ENCODE measurements around the gene JADE3. TPM values are rescaled to one million over a fixed set of nuclear protein-coding genes. Genes with fewer than 3 reads are reported as not detected.

Gene JADE3
- total RNA-seq, 1 donor from 2014 or later = 12.4 TPM

- Mint-ChIP-seq H3K4me3 (ENCODE audit: unreplicated experiment) (no peak overlapping the region), H3K36me3 (ENCODE audit: low read depth, unreplicated experiment) (peaks cover 4% of the 10 kb centered on the region), H3K9me3 (ENCODE audit: unreplicated experiment) (no peaks in the 10 kb centered on the region), H3K27ac (ENCODE audit: unreplicated experiment) (no peak overlapping the region), H3K27me3 (ENCODE audit: low read depth, unreplicated experiment) (no peaks in the 10 kb centered on the region), H3K4me1 (ENCODE audit: low read depth, unreplicated experiment) (no peaks in the 10 kb centered on the region)
- TF ChIP-seq EZH2 (IDR thresholded peaks at IDR 0.05; ENCODE audit: insufficient read depth, low read length) = no peak
- TF ChIP-seq CTCF (IDR thresholded peaks at IDR 0.05; ENCODE audit: insufficient read depth, low read depth, low read length) = no peak
- no peak overlapping the region for H3K9ac ChIP-seq (ENCODE audit: low read length)
- H3K4me1 ChIP-seq (ENCODE audit: insufficient read depth, low read length) = no peaks in the 10 kb centered on the region
- no peaks in the 10 kb centered on the region for H4K20me1 ChIP-seq (ENCODE audit: insufficient read depth, low read length)
- no peaks in the 10 kb centered on the region for H3K27me3 ChIP-seq (ENCODE audit: insufficient read depth, low read length)
- H3K4me2 ChIP-seq (ENCODE audit: low read length) = no peak overlapping the region
- FAIRE-seq (no peak), DNase-seq (ENCODE audit: low read depth) (no peak)
- no peak overlapping the region for H2AFZ ChIP-seq (ENCODE audit: low read depth, low read length)
- H3K4me3 ChIP-seq (ENCODE audit: insufficient read depth, low read depth, low read length) = no peak overlapping the region
- H3K36me3 ChIP-seq (ENCODE audit: insufficient read depth, low read length) = no peaks in the 10 kb centered on the region
- H3K27ac ChIP-seq (ENCODE audit: low read depth, low read length) = no peak overlapping the region
- no peaks in the 10 kb centered on the region for H3K79me2 ChIP-seq (ENCODE audit: insufficient read depth, low read length)
- H3K9me3 ChIP-seq (ENCODE audit: insufficient read depth, low read depth, low read length) = no peaks in the 10 kb centered on the region
These were observed 151.0 kb downstream of the JADE3 start for GRCh38 chrX:47063179-47063578.

- no peak overlapping the region for H2AFZ ChIP-seq (ENCODE audit: low read depth, low read length)
- H4K20me1 ChIP-seq (ENCODE audit: insufficient read depth, low read length) = no peaks in the 10 kb centered on the region
- no peaks in the 10 kb centered on the region for H3K36me3 ChIP-seq (ENCODE audit: insufficient read depth, low read length)
- DNase-seq (ENCODE audit: low read depth) = no peak
- FAIRE-seq = no peak
- H3K36me3 Mint-ChIP-seq (ENCODE audit: low read depth, unreplicated experiment) = no peaks in the 10 kb centered on the region
- no peaks in the 10 kb centered on the region for H3K79me2 ChIP-seq (ENCODE audit: insufficient read depth, low read length)
- H3K27me3 ChIP-seq (ENCODE audit: insufficient read depth, low read length) = no peaks in the 10 kb centered on the region
- no peak overlapping the region for H3K9ac ChIP-seq (ENCODE audit: low read length)
- H3K4me1 Mint-ChIP-seq (ENCODE audit: low read depth, unreplicated experiment) = no peaks in the 10 kb centered on the region
- H3K4me3 ChIP-seq (ENCODE audit: insufficient read depth, low read depth, low read length) = no peak overlapping the region
- H3K27me3 Mint-ChIP-seq (ENCODE audit: low read depth, unreplicated experiment) = no peaks in the 10 kb centered on the region
- no peaks in the 10 kb centered on the region for H3K4me1 ChIP-seq (ENCODE audit: insufficient read depth, low read length)
- H3K9me3 ChIP-seq (ENCODE audit: insufficient read depth, low read depth, low read length) = no peaks in the 10 kb centered on the region
- H3K27ac ChIP-seq (ENCODE audit: low read depth, low read length) = no peak overlapping the region
- H3K9me3 Mint-ChIP-seq (ENCODE audit: unreplicated experiment) = no peaks in the 10 kb centered on the region
- no peak overlapping the region for H3K4me2 ChIP-seq (ENCODE audit: low read length)
- H3K27ac Mint-ChIP-seq (ENCODE audit: unreplicated experiment) = no peak overlapping the region
- TF ChIP-seq CTCF (IDR thresholded peaks at IDR 0.05; ENCODE audit: insufficient read depth, low read depth, low read length) = no peak
- no peak for TF ChIP-seq EZH2 (IDR thresholded peaks at IDR 0.05; ENCODE audit: insufficient read depth, low read length)
- H3K4me3 Mint-ChIP-seq (ENCODE audit: unreplicated experiment) = no peak overlapping the region
These were observed 156.0 kb downstream of the JADE3 start for GRCh38 chrX:47068214-47068613.

- Mint-ChIP-seq H3K9me3 (ENCODE audit: unreplicated experiment) (no peaks in the 10 kb centered on the region), H3K36me3 (ENCODE audit: low read depth, unreplicated experiment) (no peaks in the 10 kb centered on the region), H3K27me3 (ENCODE audit: low read depth, unreplicated experiment) (no peaks in the 10 kb centered on the region), H3K4me1 (ENCODE audit: low read depth, unreplicated experiment) (no peaks in the 10 kb centered on the region), H3K27ac (ENCODE audit: unreplicated experiment) (no peak overlapping the region), H3K4me3 (ENCODE audit: unreplicated experiment) (no peak overlapping the region)
- Histone ChIP-seq H3K27me3 (ENCODE audit: insufficient read depth, low read length) (no peaks in the 10 kb centered on the region), H3K9ac (ENCODE audit: low read length) (no peak overlapping the region), H3K4me2 (ENCODE audit: low read length) (no peak overlapping the region), H2AFZ (ENCODE audit: low read depth, low read length) (no peak overlapping the region), H3K9me3 (ENCODE audit: insufficient read depth, low read depth, low read length) (no peaks in the 10 kb centered on the region), H3K27ac (ENCODE audit: low read depth, low read length) (no peak overlapping the region), H3K36me3 (ENCODE audit: insufficient read depth, low read length) (no peaks in the 10 kb centered on the region), H3K79me2 (ENCODE audit: insufficient read depth, low read length) (no peaks in the 10 kb centered on the region), H3K4me1 (ENCODE audit: insufficient read depth, low read length) (no peaks in the 10 kb centered on the region), H4K20me1 (ENCODE audit: insufficient read depth, low read length) (no peaks in the 10 kb centered on the region), H3K4me3 (ENCODE audit: insufficient read depth, low read depth, low read length) (no peak overlapping the region)
- DNase-seq (ENCODE audit: low read depth) = no peak
- no peak for FAIRE-seq
- TF ChIP-seq EZH2 (IDR thresholded peaks at IDR 0.05; ENCODE audit: insufficient read depth, low read length) (no peak), CTCF (IDR thresholded peaks at IDR 0.05; ENCODE audit: insufficient read depth, low read depth, low read length) (no peak)
These were observed 156.5 kb downstream of the JADE3 start for GRCh38 chrX:47068720-47069119.

All from astrocyte (in vitro differentiated cells and primary cell).